HG03432 (cell line): ENCODE measurements around the gene PHOX2A.

ENCODE experiments used
- ATAC-seq: cut with Tn5 transposase; IDR thresholded peaks from one replicate; pipeline ENCODE4 v1.9.1; 2021; ENCODE audit warnings: mild to moderate bottlenecking, moderate library complexity; ENCODE audit not compliant: unreplicated experiment

PHOX2A gene

GRCh38 chr11:72235351-72236057 lies 8.5 kb downstream of the PHOX2A start:
- no peak for ATAC-seq

DNA sequence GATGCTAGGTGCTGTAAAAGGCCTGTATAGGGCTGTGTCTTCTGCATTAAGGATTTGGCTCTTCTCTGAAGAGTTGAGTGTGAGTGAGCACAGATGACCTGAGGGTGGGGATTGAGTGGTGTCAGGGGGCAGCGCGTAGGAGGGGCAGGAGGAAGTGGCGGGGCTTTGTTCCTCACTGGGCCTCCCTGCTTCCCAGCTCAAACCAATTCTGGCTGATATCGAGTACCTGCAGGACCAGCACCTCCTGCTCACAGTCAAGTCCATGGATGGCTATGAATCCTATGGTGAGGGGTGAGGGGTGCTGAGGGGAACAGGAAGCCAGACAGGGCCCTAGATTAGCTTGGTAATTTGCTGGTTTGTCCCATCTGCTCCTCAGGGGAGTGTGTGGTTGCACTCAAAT lies 9.1 kb downstream of the PHOX2A start:
- no peak for ATAC-seq

DNA sequence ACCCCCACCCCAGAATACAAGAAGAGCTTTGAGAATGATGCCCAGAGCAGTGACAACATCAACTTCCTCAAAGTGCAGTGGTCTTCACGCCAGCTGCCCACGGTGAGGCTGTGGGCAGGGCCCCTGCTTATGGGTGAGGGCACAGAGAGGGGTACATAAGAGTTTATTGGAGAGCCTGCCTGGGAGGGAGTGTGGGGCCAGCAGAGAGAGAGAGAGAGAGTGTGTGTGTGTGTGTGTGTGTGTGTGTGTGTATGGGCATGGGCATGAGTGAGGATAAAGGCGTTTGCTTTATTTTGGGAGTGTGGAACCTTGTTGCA lies 9.5 kb downstream of the PHOX2A start:
- ATAC-seq: no peak

DNA sequence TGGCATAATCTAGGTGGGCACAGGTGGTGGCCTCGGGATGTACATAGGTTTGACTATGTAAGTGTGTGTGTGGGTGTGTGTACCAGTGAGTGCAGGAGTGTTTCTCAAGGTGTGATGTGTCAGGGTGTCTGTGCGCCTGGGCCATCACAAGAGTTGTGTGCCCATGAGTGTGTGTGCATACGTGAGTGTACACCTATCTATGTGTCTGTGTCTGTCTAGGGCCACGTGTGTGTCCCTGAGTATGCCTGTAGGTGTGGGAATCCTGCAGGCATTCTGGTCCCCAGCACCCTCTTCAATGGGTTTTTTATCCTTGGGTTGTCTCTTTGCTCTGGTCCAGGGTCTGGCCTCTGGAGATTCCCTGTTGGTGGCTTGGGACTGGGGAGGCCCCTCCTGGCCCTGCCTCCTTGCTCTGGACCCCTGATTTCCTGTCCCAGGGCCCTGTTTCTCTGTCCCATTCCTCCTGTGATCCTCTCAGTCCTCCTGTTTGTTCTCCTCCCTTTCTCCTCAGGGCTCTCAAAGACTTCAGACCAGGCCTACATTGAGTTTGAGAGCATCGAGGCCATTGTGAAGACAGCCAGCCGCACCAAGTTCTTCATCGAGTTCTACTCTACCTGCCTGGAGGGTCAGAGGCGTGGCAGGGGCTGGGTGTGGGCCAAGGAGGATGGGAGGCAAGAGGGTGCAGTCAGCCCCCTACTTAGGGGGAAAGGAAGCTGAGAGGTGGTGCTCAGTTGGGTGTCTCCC lies 10.0 kb downstream of the PHOX2A start:
- no peak for ATAC-seq

- no peak for ATAC-seq
Observed at GRCh38 chr11:72233056-72233772, 10.8 kb downstream of the PHOX2A start.

DNA sequence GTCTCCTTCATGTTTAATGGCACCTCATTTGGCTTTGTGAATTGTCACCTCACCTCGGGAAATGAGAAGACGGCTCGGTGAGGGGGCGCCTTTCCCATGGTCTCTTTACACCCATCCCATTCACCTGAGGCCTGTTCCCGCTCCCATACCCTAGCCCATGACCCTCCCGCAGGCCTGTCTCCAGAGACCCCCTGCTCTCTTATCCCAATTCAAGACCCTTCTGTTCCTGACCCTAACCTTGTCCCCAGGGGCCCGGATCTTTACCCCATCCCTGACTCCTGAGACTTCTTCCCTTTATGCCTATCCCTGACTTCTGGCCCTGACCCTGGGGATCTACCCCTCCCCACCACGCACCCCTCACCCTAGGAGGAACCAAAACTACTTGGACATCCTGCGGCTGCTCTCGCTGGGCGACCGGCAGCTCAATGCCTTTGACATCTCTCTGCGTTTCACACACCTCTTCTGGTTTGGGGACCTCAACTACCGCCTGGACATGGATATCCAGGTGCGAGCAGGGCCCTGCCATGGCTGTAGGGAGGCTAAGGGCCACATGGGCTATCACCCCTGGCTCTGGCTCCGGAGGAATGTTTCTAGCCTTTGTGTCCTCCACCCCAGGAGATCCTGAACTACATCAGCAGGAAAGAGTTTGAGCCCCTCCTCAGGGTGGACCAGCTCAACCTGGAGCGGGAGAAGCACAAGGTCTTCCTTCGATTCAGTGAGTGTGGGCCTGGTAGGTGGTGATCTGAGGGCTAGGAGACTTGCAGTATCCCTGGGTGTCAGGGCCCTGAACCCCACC lies 11.5 kb downstream of the PHOX2A start:
- ATAC-seq: no peak

DNA sequence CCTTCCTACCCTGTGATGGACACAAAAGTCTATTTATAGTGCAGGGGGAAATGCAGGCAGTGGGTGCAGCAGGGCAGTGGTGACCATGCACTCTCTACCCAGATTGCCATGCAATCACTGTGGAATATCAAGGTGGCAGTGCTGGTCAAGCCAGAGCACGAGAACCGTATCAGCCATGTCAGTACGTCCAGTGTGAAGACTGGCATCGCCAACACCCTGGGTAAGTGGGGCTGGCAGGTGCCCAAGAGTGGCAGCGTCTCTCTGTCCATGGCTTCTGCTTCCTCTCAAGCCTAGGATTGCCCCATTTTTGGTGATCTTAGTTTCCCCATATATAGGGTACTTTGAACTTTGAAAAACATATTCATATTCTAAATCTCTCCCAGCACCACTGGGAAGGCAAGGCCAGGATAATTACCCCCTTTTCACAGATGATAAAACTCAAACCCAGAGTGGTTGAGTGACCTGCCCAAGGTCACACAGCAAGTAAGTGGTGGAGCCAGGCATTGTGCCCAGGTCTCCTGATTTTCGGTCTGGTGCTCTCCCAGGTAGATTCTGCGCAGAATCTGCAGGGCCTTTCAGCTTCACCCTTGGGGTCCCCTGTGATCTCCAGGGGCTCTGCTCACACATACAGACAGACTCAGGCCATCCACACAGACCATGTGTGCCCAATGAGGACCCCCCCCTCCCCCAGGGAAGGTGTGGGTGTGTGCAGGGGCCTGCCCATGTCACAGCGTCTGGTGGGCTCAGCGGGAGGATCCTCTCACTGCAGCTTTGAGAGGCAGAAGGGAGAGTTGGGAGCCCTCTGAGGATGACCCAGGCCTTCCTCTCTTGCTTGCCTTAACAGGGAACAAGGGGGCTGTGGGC lies 12.3 kb downstream of the PHOX2A start:
- no peak for ATAC-seq

DNA sequence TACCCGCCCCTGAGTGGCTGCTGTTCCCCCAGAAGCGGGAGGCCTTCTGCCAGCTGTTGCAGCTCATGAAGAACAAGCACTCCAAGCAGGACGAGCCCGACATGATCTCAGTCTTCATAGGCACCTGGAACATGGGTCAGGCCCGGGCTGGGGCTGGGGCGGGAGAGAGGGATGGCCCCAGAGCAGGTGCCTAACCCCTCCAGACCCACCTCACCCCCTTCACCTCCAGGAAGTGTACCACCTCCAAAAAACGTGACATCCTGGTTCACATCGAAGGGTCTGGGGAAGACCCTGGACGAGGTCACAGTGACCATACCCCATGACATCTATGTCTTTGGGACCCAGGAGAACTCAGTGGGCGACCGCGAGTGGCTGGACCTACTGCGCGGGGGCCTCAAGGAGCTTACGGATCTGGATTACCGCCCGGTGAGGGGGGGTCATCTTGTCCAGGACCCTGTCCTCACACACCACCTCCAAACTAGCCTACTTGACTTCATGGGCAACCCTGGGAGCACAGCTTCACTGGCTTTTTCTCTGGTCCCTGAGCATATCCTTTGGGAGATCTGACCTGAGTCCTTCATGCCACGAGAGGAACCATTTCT lies 13.1 kb downstream of the PHOX2A start:
- ATAC-seq: no peak

DNA sequence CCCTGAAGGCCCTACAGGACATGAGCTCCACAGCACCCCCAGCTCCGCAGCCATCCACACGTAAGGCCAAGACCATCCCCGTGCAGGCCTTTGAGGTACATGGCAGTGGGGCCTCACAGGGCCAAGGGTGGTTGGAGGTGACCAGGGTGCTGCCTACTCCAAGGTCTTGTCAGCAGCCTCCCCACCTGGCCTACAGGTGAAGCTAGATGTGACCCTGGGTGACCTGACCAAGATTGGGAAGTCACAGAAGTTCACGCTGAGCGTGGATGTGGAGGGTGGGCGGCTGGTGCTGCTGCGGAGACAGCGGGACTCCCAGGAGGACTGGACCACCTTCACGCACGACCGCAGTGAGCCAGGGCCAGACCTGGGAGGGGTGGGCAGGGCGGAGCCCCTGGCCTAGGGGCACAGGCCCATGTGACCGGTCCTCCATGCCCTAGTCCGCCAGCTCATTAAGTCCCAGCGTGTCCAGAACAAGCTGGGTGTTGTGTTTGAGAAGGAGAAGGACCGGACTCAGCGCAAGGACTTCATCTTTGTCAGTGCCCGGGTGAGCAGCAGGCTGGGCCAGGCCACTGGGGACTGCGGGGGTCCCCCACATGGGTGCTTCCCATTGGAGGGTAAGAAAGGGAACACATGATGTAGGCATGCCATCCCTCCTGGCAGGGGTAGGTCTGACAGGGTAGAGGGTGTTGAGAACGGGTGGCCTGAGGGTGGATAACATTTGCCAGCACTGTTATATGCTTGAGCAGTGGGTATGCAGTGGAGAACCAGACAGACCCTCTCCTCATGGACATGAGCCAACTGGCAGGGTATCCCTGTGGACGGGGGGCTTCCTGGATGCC lies 13.8 kb downstream of the PHOX2A start:
- no peak for ATAC-seq

- ATAC-seq: no peak
Observed at GRCh38 chr11:72229336-72229924, 14.5 kb downstream of the PHOX2A start.

GRCh38 chr11:72228844-72229231 lies 15.1 kb downstream of the PHOX2A start:
- no peak for ATAC-seq

DNA sequence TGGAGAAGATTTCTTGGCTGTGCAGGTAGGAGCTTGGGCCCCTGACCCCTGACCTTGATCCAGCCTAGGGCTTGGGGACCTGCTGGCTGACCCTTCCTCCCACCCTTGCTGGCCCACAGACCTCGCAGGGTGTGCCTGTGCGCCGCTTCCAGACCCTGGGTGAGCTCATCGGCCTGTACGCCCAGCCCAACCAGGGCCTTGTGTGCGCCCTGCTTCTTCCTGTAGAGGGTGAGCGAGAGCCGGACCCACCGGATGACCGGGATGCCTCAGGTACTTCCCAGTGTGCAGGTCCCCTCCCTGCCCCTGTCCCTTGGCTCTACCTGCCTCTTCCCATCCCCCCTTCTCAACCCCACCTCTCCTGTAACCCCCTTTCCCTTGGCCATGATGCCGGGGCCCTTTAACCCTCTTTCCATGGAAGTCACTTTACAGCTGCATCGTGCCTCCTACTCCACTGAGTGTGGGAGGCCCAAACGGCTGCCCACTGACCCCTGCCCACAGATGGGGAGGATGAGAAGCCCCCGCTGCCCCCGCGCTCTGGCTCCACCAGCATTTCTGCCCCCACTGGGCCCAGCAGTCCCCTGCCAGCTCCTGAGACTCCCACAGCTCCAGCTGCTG lies 15.6 kb downstream of the PHOX2A start:
- no peak for ATAC-seq

GRCh38 chr11:72227316-72228228 lies 16.4 kb downstream of the PHOX2A start:
- no peak for ATAC-seq

DNA sequence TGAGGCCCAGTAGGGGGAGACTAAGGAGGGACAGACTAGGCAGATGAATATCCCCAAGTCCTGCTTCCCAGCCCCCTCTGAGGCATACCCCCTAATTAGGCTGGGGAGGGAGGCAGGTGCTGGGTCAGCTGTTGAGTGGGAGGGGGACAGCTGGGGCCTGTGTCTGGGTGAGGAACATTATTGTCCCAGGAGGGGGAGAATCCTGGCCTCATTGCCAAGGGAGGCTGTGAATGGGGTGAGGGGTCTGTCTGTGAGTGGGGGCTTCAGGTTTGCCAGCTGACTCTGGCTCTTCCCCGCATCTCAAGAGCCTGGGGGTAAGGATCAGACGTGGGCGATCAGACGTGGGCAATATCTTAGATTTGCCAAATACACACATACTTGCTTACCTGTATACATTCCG lies 17.3 kb downstream of the PHOX2A start:
- no peak for ATAC-seq

DNA sequence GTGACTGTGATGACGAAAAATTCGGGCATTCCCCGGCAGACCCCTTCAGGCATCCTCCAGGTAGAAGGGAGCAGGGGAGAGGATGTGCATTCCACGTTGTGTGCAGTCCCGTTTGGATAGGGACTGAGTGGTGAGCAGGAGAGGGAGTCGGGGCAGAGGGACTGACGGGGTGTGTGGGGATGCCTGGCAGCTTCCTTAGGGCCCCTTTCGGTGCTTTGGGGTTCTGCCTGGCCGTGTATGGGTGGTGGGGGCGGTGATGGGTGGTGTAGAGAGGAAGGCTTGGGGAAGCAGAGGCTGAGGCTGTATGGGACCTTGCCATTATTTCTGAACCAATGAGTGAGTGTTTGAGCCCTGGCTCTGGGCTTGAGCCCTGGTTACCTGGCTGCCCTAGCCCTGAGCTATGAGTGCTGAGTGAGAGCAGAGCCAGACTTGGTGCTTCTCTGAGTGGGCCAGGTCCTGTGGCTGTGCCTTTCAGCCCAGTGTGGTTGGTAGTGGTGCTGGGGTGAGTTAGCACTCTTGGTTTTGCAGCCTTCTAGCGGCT lies 18.5 kb downstream of the PHOX2A start:
- no peak for ATAC-seq

GRCh38 chr11:72224564-72225410 lies 19.2 kb downstream of the PHOX2A start, which contains the start of gene INPPL1:
Gene INPPL1 (plus strand): TSS chr11:72224767. CDS start chr11:72224985, 218 bp downstream.
- no peak for ATAC-seq
